ENCODE results near the gene CENPH. TPM values are rescaled to one million over a fixed set of nuclear protein-coding genes. Genes with fewer than 3 reads are reported as not detected.

CENPH gene
- total and polyA plus RNA-seq, 2 of the 8 experiments (the other 6 are each of a cell fraction or from before 2014, with no cell fraction given), result 69.0 to 82.8 TPM

- TF ChIP-seq SP1 (IDR thresholded peaks at IDR 0.05; ENCODE audit: low read depth, low read length) (peak; percentile 86), RXRA (IDR thresholded peaks at IDR 0.05; ENCODE audit: insufficient read depth, low read depth, low read length) (no peak), RBBP5 (IDR thresholded peaks at IDR 0.05; ENCODE audit: borderline replicate concordance, low read depth, low read length) (no peak), FOSL1 (IDR thresholded peaks at IDR 0.05; ENCODE audit: insufficient read depth, low read depth, low read length) (no peak), BACH1 (IDR thresholded peaks at IDR 0.05; ENCODE audit: low read length) (no peak), TAF7 (optimal IDR thresholded peaks at IDR 0.05; ENCODE audit: borderline replicate concordance, low read depth, low read length) (peak; percentile 84), BRCA1 (IDR thresholded peaks at IDR 0.05; ENCODE audit: low read depth, low read length) (peak; percentile 15; the same call in 1 of the 2 replicates), JUN (IDR thresholded peaks at IDR 0.05; ENCODE audit: low read depth, low read length) (no peak), SAP30 (IDR thresholded peaks at IDR 0.05; ENCODE audit: insufficient read depth, insufficient replicate concordance, low read length) (peak; percentile 97), TEAD4 (IDR thresholded peaks at IDR 0.05; ENCODE audit: low read depth, low read length) (no peak), SIX5 (IDR thresholded peaks at IDR 0.05; ENCODE audit: low read depth, low read length) (no peak), POLR2A (IDR thresholded peaks at IDR 0.05; ENCODE audit: control extremely low read depth in 1 of 2, low read depth in 2 of 2, low read length in 2 of 2) (peak; percentile 73 to 97), CTBP2 (IDR thresholded peaks at IDR 0.05; ENCODE audit: borderline replicate concordance, insufficient read depth, insufficient read length, low read length) (peak; percentile 69), E2F6 (IDR thresholded peaks at IDR 0.05) (no peak; the same call in none of the 2 replicates), ZNF274 (IDR thresholded peaks at IDR 0.05; ENCODE audit: borderline replicate concordance, extremely low read depth, low read length) (no peak), KDM1A (IDR thresholded peaks at IDR 0.05; ENCODE audit: borderline replicate concordance, low read length) (no peak)
Measured at GRCh38 chr5:69166686-69167492, 22.5 kb upstream of the CENPH start, which contains the start of gene CCNB1 (continued).

Measured in H1 (cell line).